ENCODE measurements around the gene SLC22A23. TPM values are rescaled to one million over a fixed set of nuclear protein-coding genes. Genes with fewer than 3 reads are reported as not detected.

SLC22A23 gene
- total RNA-seq, 4 donors from 2014 or later: 9.0 to 25.1 (median 13.9) TPM

- no peak for TF ChIP-seq CTCF (IDR thresholded peaks at IDR 0.05; ENCODE audit: low read depth)
These were observed 38.3 kb downstream of the SLC22A23 start for GRCh38 chr6:3418496-3419060.

- no peak for TF ChIP-seq CTCF (IDR thresholded peaks at IDR 0.05; ENCODE audit: low read depth)
These were observed 39.4 kb downstream of the SLC22A23 start for GRCh38 chr6:3417473-3417872.

- TF ChIP-seq CTCF (IDR thresholded peaks at IDR 0.05; ENCODE audit: low read depth): no peak
These were observed 41.4 kb downstream of the SLC22A23 start for GRCh38 chr6:3415490-3415889.

GRCh38 chr6:3415082-3415453 lies 41.8 kb downstream of the SLC22A23 start:
- no peak for TF ChIP-seq CTCF (IDR thresholded peaks at IDR 0.05; ENCODE audit: low read depth)

- no peak for TF ChIP-seq CTCF (IDR thresholded peaks at IDR 0.05; ENCODE audit: low read depth)
These were observed 42.3 kb downstream of the SLC22A23 start for GRCh38 chr6:3414327-3415081.

GRCh38 chr6:3413592-3413991 lies 43.3 kb downstream of the SLC22A23 start:
- no peak for TF ChIP-seq CTCF (IDR thresholded peaks at IDR 0.05; ENCODE audit: low read depth)

- no peak for TF ChIP-seq CTCF (IDR thresholded peaks at IDR 0.05; ENCODE audit: low read depth)
These were observed 43.9 kb downstream of the SLC22A23 start for GRCh38 chr6:3412779-3413500.
